ENCODE results near the gene IBA57.

GRCh38 chr1:228181645-228182034 is 16.0 kb downstream of the IBA57 start:
- TF ChIP-seq POLR2A (IDR thresholded peaks at IDR 0.05): no peak
- no peak for TF ChIP-seq CTCF (IDR thresholded peaks at IDR 0.05)
